ENCODE data around the gene GET4.

DNA sequence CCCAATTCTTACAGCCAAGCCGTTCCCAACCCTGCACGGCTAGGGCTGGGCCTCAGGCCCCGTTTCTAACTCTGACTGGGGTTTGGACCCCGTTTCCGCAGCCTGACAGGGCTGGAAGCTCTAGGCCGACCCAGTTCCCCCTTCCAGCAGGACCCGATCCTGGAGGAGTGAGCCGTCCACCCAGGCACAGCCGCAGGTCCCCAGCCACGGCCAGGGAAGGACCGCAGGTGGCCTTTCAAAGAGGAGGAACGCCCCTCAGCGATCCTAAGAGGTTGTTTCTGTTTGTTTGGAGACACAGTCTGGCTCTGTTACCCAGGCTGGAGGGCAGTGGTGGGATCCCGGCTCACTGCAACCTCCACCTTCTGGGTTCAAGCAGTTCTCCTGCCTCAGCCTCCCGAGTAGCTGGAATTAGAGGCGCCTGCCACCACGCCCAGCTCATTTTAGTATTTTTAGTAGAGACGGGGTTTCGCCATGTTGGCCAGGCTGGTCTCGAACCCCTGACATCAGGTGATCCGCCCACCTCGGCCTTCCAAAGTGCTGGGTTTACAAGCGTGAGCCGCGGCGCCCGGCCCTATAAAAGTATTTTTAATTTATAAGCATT lies 778 bp upstream of the GET4 start:
- no peak for TF ChIP-seq POLR2A (IDR thresholded peaks at IDR 0.05)
- TF ChIP-seq, protein P1, sequence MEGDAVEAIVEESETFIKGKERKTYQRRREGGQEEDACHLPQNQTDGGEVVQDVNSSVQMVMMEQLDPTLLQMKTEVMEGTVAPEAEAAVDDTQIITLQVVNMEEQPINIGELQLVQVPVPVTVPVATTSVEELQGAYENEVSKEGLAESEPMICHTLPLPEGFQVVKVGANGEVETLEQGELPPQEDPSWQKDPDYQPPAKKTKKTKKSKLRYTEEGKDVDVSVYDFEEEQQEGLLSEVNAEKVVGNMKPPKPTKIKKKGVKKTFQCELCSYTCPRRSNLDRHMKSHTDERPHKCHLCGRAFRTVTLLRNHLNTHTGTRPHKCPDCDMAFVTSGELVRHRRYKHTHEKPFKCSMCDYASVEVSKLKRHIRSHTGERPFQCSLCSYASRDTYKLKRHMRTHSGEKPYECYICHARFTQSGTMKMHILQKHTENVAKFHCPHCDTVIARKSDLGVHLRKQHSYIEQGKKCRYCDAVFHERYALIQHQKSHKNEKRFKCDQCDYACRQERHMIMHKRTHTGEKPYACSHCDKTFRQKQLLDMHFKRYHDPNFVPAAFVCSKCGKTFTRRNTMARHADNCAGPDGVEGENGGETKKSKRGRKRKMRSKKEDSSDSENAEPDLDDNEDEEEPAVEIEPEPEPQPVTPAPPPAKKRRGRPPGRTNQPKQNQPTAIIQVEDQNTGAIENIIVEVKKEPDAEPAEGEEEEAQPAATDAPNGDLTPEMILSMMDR (IDR thresholded peaks at IDR 0.05) = no peak
